ENCODE data around the gene PIP5K1B. TPM values are rescaled to one million over a fixed set of nuclear protein-coding genes. Genes with fewer than 3 reads are reported as not detected.

The PIP5K1B gene
- total RNA-seq, 1 experiment from 2014 or later: 10.3 TPM

GRCh38 chr9:68791169-68791568, 86.1 kb downstream of the PIP5K1B start:
- Mint-ChIP-seq H3K27me3 (ENCODE audit: insufficient read depth, unreplicated experiment) (no peaks in the 10 kb centered on the region), H3K4me3 (ENCODE audit: unreplicated experiment) (no peak overlapping the region), H3K4me1 (ENCODE audit: low read depth, unreplicated experiment) (no peaks in the 10 kb centered on the region), H3K27ac (ENCODE audit: unreplicated experiment) (no peak overlapping the region), H3K9me3 (ENCODE audit: unreplicated experiment) (no peaks in the 10 kb centered on the region), H3K36me3 (ENCODE audit: insufficient read depth, unreplicated experiment) (no peaks in the 10 kb centered on the region)
- DNase-seq: no peak
- ChIA-PET POLR2A (no interaction called here), CTCF (no interaction called here)
- intact Hi-C loops (cut with micrococcal nuclease; ENCODE audit: unreplicated experiment): no loop called here
- BruUV-seq (replicated peaks): no TSS peak
- no peak for TF ChIP-seq CTCF (IDR thresholded peaks at IDR 0.05; ENCODE audit: insufficient read depth in 1 of 2, low read depth in 1 of 2, low read length in 1 of 2, severe bottlenecking in 1 of 2, unreplicated experiment in 1 of 2)
- Histone ChIP-seq H3K36me3 (ENCODE audit: control insufficient read depth, insufficient read depth, low read length) (no peaks in the 10 kb centered on the region), H3K4me3 (ENCODE audit: low read depth, low read length) (no peak overlapping the region), H3K27me3 (replicated peaks; ENCODE audit: control insufficient read depth, insufficient read depth, low read length) (no peaks in the 10 kb centered on the region), H3K4me1 (peaks cover 9% of the 10 kb centered on the region; the same call in 1 of the 2 replicates), H3K9me3 (no peaks in the 10 kb centered on the region)

- Histone ChIP-seq H3K4me3 (ENCODE audit: low read depth, low read length) (no peak overlapping the region), H3K36me3 (ENCODE audit: control insufficient read depth, insufficient read depth, low read length) (no peaks in the 10 kb centered on the region), H3K9me3 (no peaks in the 10 kb centered on the region), H3K27me3 (replicated peaks; ENCODE audit: control insufficient read depth, insufficient read depth, low read length) (no peaks in the 10 kb centered on the region), H3K4me1 (peaks cover 9% of the 10 kb centered on the region; the same call in 1 of the 2 replicates)
- no peak for DNase-seq
- TF ChIP-seq CTCF (IDR thresholded peaks at IDR 0.05; ENCODE audit: insufficient read depth in 1 of 2, low read depth in 1 of 2, low read length in 1 of 2, severe bottlenecking in 1 of 2, unreplicated experiment in 1 of 2): no peak
- Mint-ChIP-seq H3K4me1 (ENCODE audit: low read depth, unreplicated experiment) (peaks cover 7% of the 10 kb centered on the region), H3K4me3 (ENCODE audit: unreplicated experiment) (no peak overlapping the region), H3K9me3 (ENCODE audit: unreplicated experiment) (no peaks in the 10 kb centered on the region), H3K36me3 (ENCODE audit: insufficient read depth, unreplicated experiment) (peaks cover 7% of the 10 kb centered on the region), H3K27me3 (ENCODE audit: insufficient read depth, unreplicated experiment) (no peaks in the 10 kb centered on the region), H3K27ac (ENCODE audit: unreplicated experiment) (no peak overlapping the region)
- intact Hi-C loops (cut with micrococcal nuclease; ENCODE audit: unreplicated experiment): no loop called here
- BruUV-seq (replicated peaks): no TSS peak
- CTCF ChIA-PET: no interaction called here
- POLR2A ChIA-PET: interaction anchor here (0.5 kb wide), 1 partner anchor 26 kb away, joined by 3 read pairs; no protein-coding TSS in a partner anchor
These were observed 88.7 kb downstream of the PIP5K1B start for GRCh38 chr9:68793605-68794343.

- no TSS peak for BruUV-seq (replicated peaks)
- POLR2A ChIA-PET: no interaction called here
- H3K4me3 Mint-ChIP-seq (ENCODE audit: unreplicated experiment): no peak overlapping the region
- H3K9me3 ChIP-seq: no peaks in the 10 kb centered on the region
- H3K9me3 Mint-ChIP-seq (ENCODE audit: unreplicated experiment): no peaks in the 10 kb centered on the region
- no peaks in the 10 kb centered on the region for H3K27me3 ChIP-seq (replicated peaks; ENCODE audit: control insufficient read depth, insufficient read depth, low read length)
- CTCF ChIA-PET: no interaction called here
- H3K4me1 Mint-ChIP-seq (ENCODE audit: low read depth, unreplicated experiment): peaks cover 9% of the 10 kb centered on the region
- H3K27ac Mint-ChIP-seq (ENCODE audit: unreplicated experiment): no peak overlapping the region
- no peak overlapping the region for H3K4me3 ChIP-seq (ENCODE audit: low read depth, low read length)
- H3K36me3 ChIP-seq (ENCODE audit: control insufficient read depth, insufficient read depth, low read length): no peaks in the 10 kb centered on the region
- H3K27me3 Mint-ChIP-seq (ENCODE audit: insufficient read depth, unreplicated experiment): no peaks in the 10 kb centered on the region
- intact Hi-C loops (cut with micrococcal nuclease; ENCODE audit: unreplicated experiment): loop anchor here (1.0 to 5.0 kb wide), 3 partner anchors 13 to 93 kb away; no protein-coding TSS in a partner anchor
- H3K36me3 Mint-ChIP-seq (ENCODE audit: insufficient read depth, unreplicated experiment): peaks cover 11% of the 10 kb centered on the region
- DNase-seq: peak; percentile 61 to 81
- peaks cover 9% of the 10 kb centered on the region; the same call in 1 of the 2 replicates for H3K4me1 ChIP-seq
- TF ChIP-seq CTCF (IDR thresholded peaks at IDR 0.05; ENCODE audit: insufficient read depth in 1 of 2, low read depth in 1 of 2, low read length in 1 of 2, severe bottlenecking in 1 of 2, unreplicated experiment in 1 of 2): no peak
These were observed 89.9 kb downstream of the PIP5K1B start for GRCh38 chr9:68794898-68795297.

Measured in Caco-2 (cell line).